Lung (tissue), 12 donors: Measurements from ENCODE around the gene C8B. TPM values are rescaled to one million over a fixed set of nuclear protein-coding genes. Genes with fewer than 3 reads are reported as not detected.

ENCODE experiments used
- ATAC-seq: fragments of 200-7000 bp; cut with Tn5 transposase; one replicate; pipeline ENCODE4 v1.9.1; 2020; ENCODE audit warnings: moderate number of reproducible peaks; ENCODE audit not compliant: insufficient read depth, low FRiP score
- DNase-seq, 3 donors: peaks; one replicate each; pipeline ENCODE4 v3.0.0-alpha.2; 2013 to 2017
- H3K27ac ChIP-seq, 2 donors: one replicate each; pipeline ENCODE4 v1.5.1; 2013; ENCODE audit warnings: mild to moderate bottlenecking in 2 of 2, moderate library complexity in 2 of 2, control low read depth in 1 of 2, inconsistent platforms in 1 of 2, low read depth in 1 of 2, low read length in 1 of 2
- H3K27me3 ChIP-seq, 3 donors: one replicate each; pipeline ENCODE4 v1.5.1; 2013; ENCODE audit warnings: low read length in 2 of 3; ENCODE audit not compliant: control insufficient read depth in 3 of 3, insufficient read depth in 3 of 3
- H3K36me3 ChIP-seq, 4 donors: one replicate each; pipeline ENCODE4 v1.5.1; 2013; ENCODE audit warnings: low read length in 4 of 4, mild to moderate bottlenecking in 1 of 4, moderate library complexity in 1 of 4; ENCODE audit not compliant: control insufficient read depth in 4 of 4, insufficient read depth in 4 of 4
- H3K4me1 ChIP-seq, 5 donors: one replicate each; pipeline ENCODE4 v1.5.1; 2013; ENCODE audit warnings: low read length in 5 of 5, mild to moderate bottlenecking in 2 of 5, moderate library complexity in 1 of 5; ENCODE audit not compliant: control insufficient read depth in 5 of 5, insufficient read depth in 5 of 5
- H3K4me3 ChIP-seq: one replicate; pipeline ENCODE4 v1.5.1; 2013; ENCODE audit warnings: mild to moderate bottlenecking, control low read depth, moderate library complexity
- H3K9ac ChIP-seq, 2 donors: one replicate each; pipeline ENCODE4 v1.5.1; 2013; ENCODE audit warnings: low read length in 2 of 2, control low read depth in 1 of 2; ENCODE audit not compliant: insufficient read depth in 1 of 2
- H3K9me3 ChIP-seq, 4 donors: one replicate each; pipeline ENCODE4 v1.5.1; 2013; ENCODE audit warnings: low read length in 3 of 4, mild to moderate bottlenecking in 1 of 4, moderate library complexity in 1 of 4; ENCODE audit not compliant: control insufficient read depth in 4 of 4, insufficient read depth in 3 of 4
- WGBS, 2 donors: extraction: QIAGEN DNeasy Blood & Tissue Kit; methylation state at CpG; one replicate each; pipeline ENCODE4 v1.1.7; 2013; 5-methylcytosine and 5-hydroxymethylcytosine counted together
- polyA plus RNA-seq, 2 donors: library from polyadenylated mRNA; stranded (reverse); fragments of 200-250 nt; gene quantifications; one replicate each; pipeline ENCODE4 v1.2.1, GENCODE V29; 2013
- total RNA-seq, 2 donors: library from RNA; depleted of rRNA in 1 of 2; stranded (reverse); fragments of >200 nt in 1 of 2; gene quantifications; one replicate each; pipeline ENCODE4 v1.2.1, GENCODE V29; 2014 to 2021
- TF ChIP-seq, protein P1 (sequence below): IDR thresholded peaks from 2 replicates; pipeline ENCODE4 v1.5.1; 2012; ENCODE audit warnings: mild to moderate bottlenecking; ENCODE audit errors: control extremely low read depth, extremely low read depth
- donor health status: control.
- donor health status: control.
- donor health status: Bipolar disorder and iron deficiency.
- donor health status: healthy.
- donor health status: DM: yes; HTN: yes; CAD: no.

Gene C8B
- total and polyA plus RNA-seq, 4 donors = 0.22 to 2.8 (median 1.7) TPM

DNA sequence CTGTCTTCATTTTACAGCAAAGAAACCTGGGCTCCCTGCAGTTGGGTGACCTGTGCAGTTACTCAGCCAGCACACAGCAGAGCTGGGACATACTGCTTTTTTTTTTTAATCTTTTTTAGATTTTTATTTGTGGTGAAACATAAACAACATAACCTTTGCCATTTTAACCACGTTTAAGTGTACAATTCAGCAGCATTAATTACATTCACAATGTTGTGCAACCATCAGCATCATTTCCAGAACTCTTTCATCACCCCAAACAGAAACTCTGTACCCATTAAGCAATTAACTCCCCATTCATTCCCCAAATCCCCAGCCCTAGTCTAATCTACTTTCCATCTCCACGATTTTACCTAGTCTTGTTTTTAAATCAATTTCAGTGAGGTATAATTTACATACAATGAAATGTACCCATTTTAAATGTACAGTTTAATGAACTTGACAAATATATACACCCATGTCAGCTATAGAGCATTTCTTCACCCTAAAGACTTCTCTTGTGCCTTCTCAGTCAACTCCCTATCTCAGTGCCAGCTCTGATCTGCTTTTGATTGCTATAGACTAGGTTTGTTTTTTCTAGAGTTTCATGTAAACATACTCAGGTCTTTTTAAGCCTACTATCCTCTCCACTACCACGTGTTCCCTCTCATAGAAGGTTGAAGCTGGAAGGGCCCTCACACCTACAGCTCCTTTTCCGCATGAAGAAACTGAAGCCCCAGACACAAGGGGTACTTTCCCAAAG lies 37.8 kb upstream of the C8B start:
- TF ChIP-seq, protein P1, sequence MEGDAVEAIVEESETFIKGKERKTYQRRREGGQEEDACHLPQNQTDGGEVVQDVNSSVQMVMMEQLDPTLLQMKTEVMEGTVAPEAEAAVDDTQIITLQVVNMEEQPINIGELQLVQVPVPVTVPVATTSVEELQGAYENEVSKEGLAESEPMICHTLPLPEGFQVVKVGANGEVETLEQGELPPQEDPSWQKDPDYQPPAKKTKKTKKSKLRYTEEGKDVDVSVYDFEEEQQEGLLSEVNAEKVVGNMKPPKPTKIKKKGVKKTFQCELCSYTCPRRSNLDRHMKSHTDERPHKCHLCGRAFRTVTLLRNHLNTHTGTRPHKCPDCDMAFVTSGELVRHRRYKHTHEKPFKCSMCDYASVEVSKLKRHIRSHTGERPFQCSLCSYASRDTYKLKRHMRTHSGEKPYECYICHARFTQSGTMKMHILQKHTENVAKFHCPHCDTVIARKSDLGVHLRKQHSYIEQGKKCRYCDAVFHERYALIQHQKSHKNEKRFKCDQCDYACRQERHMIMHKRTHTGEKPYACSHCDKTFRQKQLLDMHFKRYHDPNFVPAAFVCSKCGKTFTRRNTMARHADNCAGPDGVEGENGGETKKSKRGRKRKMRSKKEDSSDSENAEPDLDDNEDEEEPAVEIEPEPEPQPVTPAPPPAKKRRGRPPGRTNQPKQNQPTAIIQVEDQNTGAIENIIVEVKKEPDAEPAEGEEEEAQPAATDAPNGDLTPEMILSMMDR = no peak
- Histone ChIP-seq H3K27me3 (no peaks in the 10 kb centered on the region), H3K9me3 (no peaks in the 10 kb centered on the region), H3K4me3 (no peak overlapping the region), H3K4me1 (peaks cover 0 to 5% (median 0%) of the 10 kb centered on the region in 5 donors), H3K9ac (no peak overlapping the region), H3K27ac (no peak overlapping the region), H3K36me3 (no peaks in the 10 kb centered on the region)
- DNase-seq (no peak), ATAC-seq (no peak)
- WGBS, 2 donors = 53 to 55% methylated on average over 4 of the region's 4 CpGs

- DNase-seq = no peak
- Histone ChIP-seq H3K9ac (no peak overlapping the region), H3K4me1 (no peaks in the 10 kb centered on the region), H3K9me3 (no peaks in the 10 kb centered on the region), H3K27ac (no peak overlapping the region), H3K36me3 (no peaks in the 10 kb centered on the region), H3K4me3 (no peak overlapping the region), H3K27me3 (no peaks in the 10 kb centered on the region)
- ATAC-seq = no peak
- TF ChIP-seq, protein P1 = no peak
- WGBS, 2 donors = 69 to 90% methylated on average over 4 of the region's 4 CpGs
These were observed 29.7 kb upstream of the C8B start for GRCh38 chr1:56995414-56996100.

- Histone ChIP-seq H3K4me3 (no peak overlapping the region), H3K36me3 (no peaks in the 10 kb centered on the region), H3K4me1 (no peaks in the 10 kb centered on the region), H3K27ac (no peak overlapping the region), H3K27me3 (no peaks in the 10 kb centered on the region), H3K9me3 (no peaks in the 10 kb centered on the region), H3K9ac (no peak overlapping the region)
- TF ChIP-seq, protein P1 = no peak
- DNase-seq (no peak), ATAC-seq (no peak)
- WGBS, 2 donors = 96% methylated on average over 5 of the region's 5 CpGs
These were observed 27.7 kb upstream of the C8B start for GRCh38 chr1:56993475-56993874.
